ENCODE measurements around the gene B4GALNT2. TPM values are rescaled to one million over a fixed set of nuclear protein-coding genes. Genes with fewer than 3 reads are reported as not detected.
A peak's percentile ranks its signal among the peaks of the same experiment; 100 is the strongest.

The B4GALNT2 gene
- total and polyA plus RNA-seq, 2 experiments from 2014 or later = not detected

DNA sequence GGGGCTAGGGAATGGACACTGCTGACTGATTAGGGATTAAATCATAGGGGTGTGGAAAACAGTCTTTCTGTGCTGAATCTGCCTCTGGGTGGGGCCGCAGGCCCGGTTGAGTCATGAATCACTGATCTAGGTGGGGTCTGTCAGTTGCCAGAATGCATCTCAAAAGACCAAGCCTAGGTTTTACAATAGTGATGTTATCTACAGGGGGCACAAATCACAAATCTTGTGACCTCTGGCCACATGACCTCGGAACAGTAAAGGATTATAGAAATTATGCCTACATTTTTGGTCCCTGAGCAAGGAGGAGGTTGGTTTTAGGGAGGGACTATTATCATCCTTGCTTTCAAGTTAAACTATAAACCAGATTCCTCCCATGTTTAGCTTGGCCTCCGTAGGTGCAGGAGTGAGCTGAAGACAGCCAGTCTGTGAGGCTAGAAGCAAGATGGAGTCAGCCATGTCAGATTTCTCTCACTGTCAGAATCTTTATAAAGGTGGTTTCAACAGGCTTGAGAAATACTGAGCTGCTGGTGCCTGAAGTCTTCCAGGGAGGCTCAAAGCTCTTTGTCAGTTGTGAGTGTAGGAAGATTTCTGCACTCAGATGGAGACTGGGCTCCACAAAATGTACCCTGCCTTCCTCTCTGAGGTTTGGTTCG lies 64.9 kb downstream of the B4GALNT2 start:
- peak; percentile 30 for DNase-seq
- H3K9me3 ChIP-seq (ENCODE audit: low read depth) = no peaks in the 10 kb centered on the region
- no peak overlapping the region for H3K4me2 ChIP-seq (ENCODE audit: unreplicated experiment)
- H2AFZ ChIP-seq = peak overlapping the region; percentile 39; the same call in 1 of the 2 replicates
- H3K9me2 ChIP-seq (ENCODE audit: insufficient read depth) = no peaks in the 10 kb centered on the region
- no peaks in the 10 kb centered on the region for H4K20me1 ChIP-seq (ENCODE audit: insufficient read depth)
- no peaks in the 10 kb centered on the region for H3K27me3 ChIP-seq (replicated peaks; ENCODE audit: insufficient read depth)
- in situ Hi-C loops (cut with MboI) = no loop called here
- no peaks in the 10 kb centered on the region for H3K36me3 ChIP-seq (ENCODE audit: low read depth)
- H3K27ac ChIP-seq = no peak overlapping the region
- H3K79me2 ChIP-seq (ENCODE audit: insufficient read depth) = no peaks in the 10 kb centered on the region
- H3K4me1 ChIP-seq (ENCODE audit: insufficient read depth) = no peaks in the 10 kb centered on the region
- H3K9ac ChIP-seq = no peak overlapping the region
- TF ChIP-seq EZH2 (IDR thresholded peaks at IDR 0.05; ENCODE audit: insufficient read depth, poor library complexity, severe bottlenecking) (no peak), EZH2phosphoT487 (IDR thresholded peaks at IDR 0.05; ENCODE audit: insufficient read depth, low read depth) (no peak)
- H3K4me3 ChIP-seq = no peak overlapping the region
- WGBS, 2 experiments (ENCODE audit: low coverage in 1 of 2, low lambda C conversion rate in 2 of 2, missing lambda C conversion rate in 2 of 2) = 13 to 24% methylated on average over 5 of the region's 5 CpGs
- H3F3A ChIP-seq (ENCODE audit: insufficient read depth) = no peaks in the 10 kb centered on the region

DNA sequence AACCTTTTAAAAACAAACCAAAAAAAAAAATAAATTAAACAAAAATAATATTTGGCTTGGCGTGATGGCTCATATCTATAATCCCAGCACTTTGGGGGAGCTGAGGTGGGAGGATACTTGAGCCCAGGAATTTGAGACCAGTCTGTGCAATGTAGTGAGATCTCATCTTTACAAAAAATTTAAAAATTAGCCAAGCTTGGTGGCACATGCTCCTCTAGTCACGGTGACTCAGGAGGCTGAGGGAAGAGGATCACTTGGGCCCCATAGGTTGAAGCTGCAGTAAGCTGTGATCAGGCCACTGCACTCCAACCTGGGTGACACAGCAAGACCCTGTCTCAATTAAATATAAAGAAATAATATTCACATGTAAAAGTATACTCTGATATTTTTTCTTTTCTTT lies 65.6 kb downstream of the B4GALNT2 start:
- H3K9me3 ChIP-seq (ENCODE audit: low read depth) = no peaks in the 10 kb centered on the region
- no peaks in the 10 kb centered on the region; the same call in 1 of the 2 replicates for H3K27me3 ChIP-seq (replicated peaks; ENCODE audit: insufficient read depth)
- no peaks in the 10 kb centered on the region for H3K79me2 ChIP-seq (ENCODE audit: insufficient read depth)
- TF ChIP-seq EZH2 (IDR thresholded peaks at IDR 0.05; ENCODE audit: insufficient read depth, poor library complexity, severe bottlenecking) (no peak), EZH2phosphoT487 (IDR thresholded peaks at IDR 0.05; ENCODE audit: insufficient read depth, low read depth) (no peak)
- H3K4me2 ChIP-seq (ENCODE audit: unreplicated experiment) = no peak overlapping the region
- no peaks in the 10 kb centered on the region for H3F3A ChIP-seq (ENCODE audit: insufficient read depth)
- no peak for DNase-seq
- H3K4me3 ChIP-seq = no peak overlapping the region
- no peaks in the 10 kb centered on the region for H3K36me3 ChIP-seq (ENCODE audit: low read depth)
- H4K20me1 ChIP-seq (ENCODE audit: insufficient read depth) = no peaks in the 10 kb centered on the region
- 59 to 68% methylated on average over 2 of the region's 2 CpGs for WGBS, 2 experiments (ENCODE audit: low coverage in 1 of 2, low lambda C conversion rate in 2 of 2, missing lambda C conversion rate in 2 of 2)
- no peaks in the 10 kb centered on the region for H3K9me2 ChIP-seq (ENCODE audit: insufficient read depth)
- no peak overlapping the region for H2AFZ ChIP-seq
- H3K27ac ChIP-seq = no peak overlapping the region
- in situ Hi-C loops (cut with MboI) = no loop called here
- no peaks in the 10 kb centered on the region for H3K4me1 ChIP-seq (ENCODE audit: insufficient read depth)
- H3K9ac ChIP-seq = no peak overlapping the region

DNA sequence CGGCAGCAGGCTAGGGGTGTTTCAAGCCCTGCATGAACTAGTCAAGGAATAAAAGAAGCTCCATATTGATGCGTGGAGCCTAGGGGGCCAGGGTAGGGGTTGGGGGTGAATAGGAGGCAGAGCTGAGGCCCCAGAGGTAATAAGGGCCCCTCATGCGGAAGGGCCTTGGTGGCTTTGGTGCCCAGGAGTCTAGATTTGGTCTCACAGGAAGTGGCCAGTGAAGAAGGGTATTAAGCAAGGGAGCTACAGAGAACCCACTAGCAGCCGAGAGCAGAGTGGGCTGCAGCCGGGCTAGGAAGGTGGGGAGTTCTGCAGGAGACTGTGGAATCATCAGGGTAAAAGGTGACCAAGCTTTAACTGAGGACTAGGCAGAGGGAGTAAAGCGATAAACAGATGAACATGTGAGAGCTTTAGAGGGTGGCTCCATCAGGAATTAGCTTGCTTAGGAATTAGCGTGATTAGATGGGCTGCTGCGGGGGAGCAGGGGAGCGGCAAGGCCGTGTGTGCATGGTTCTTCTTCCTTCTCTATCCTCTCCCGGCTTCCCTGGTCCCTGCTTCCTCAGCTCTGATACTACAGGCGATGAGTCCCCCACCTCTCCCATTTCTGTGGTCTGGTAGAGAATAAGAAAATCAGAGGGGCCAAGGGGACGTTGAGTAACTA lies 68.0 kb downstream of the B4GALNT2 start:
- TF ChIP-seq EZH2 (IDR thresholded peaks at IDR 0.05; ENCODE audit: insufficient read depth, poor library complexity, severe bottlenecking) = no peak
- TF ChIP-seq EZH2phosphoT487 (IDR thresholded peaks at IDR 0.05; ENCODE audit: insufficient read depth, low read depth) = no peak
- WGBS, 2 experiments (ENCODE audit: low coverage in 1 of 2, low lambda C conversion rate in 2 of 2, missing lambda C conversion rate in 2 of 2) = 79 to 85% methylated on average over 12 to 13 of the region's 13 CpGs
- H3K36me3 ChIP-seq (ENCODE audit: low read depth) = no peaks in the 10 kb centered on the region
- H3K79me2 ChIP-seq (ENCODE audit: insufficient read depth) = no peaks in the 10 kb centered on the region
- H2AFZ ChIP-seq = no peak overlapping the region
- H3K27ac ChIP-seq = no peak overlapping the region
- H3K9me3 ChIP-seq (ENCODE audit: low read depth) = no peaks in the 10 kb centered on the region
- in situ Hi-C loops (cut with MboI) = no loop called here
- no peaks in the 10 kb centered on the region for H3K9me2 ChIP-seq (ENCODE audit: insufficient read depth)
- no peaks in the 10 kb centered on the region for H4K20me1 ChIP-seq (ENCODE audit: insufficient read depth)
- no peaks in the 10 kb centered on the region for H3F3A ChIP-seq (ENCODE audit: insufficient read depth)
- H3K9ac ChIP-seq = no peak overlapping the region
- no peak overlapping the region for H3K4me3 ChIP-seq
- H3K27me3 ChIP-seq (replicated peaks; ENCODE audit: insufficient read depth) = peaks cover 4% of the 10 kb centered on the region; the same call in 1 of the 2 replicates
- H3K4me1 ChIP-seq (ENCODE audit: insufficient read depth) = no peaks in the 10 kb centered on the region
- no peak overlapping the region for H3K4me2 ChIP-seq (ENCODE audit: unreplicated experiment)
- no peak for DNase-seq

DNA sequence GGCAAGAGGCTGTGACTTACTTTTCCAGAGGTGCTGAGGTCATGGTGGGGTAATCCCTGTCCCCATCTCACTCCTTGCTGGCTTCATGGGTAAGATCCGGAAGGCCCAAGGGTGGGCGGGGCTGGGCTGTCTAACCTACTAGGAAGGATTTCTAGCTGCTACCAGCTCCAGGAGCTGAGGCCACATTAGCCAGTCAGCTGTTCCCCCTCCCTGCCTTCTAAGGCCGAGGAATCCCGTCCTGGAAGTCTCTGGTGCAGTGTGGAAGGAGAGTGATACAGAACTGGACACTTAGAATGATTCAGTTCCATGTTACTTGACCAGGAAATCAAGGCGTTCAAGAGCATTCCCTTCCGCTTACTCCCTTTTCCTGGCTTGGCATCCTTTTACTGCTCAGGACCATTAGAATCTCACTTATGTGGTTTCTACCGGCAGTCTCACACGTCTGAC lies 68.9 kb downstream of the B4GALNT2 start:
- TF ChIP-seq EZH2phosphoT487 (IDR thresholded peaks at IDR 0.05; ENCODE audit: insufficient read depth, low read depth) = no peak
- Histone ChIP-seq H3K4me1 (ENCODE audit: insufficient read depth) (no peaks in the 10 kb centered on the region), H3K9me3 (ENCODE audit: low read depth) (no peaks in the 10 kb centered on the region), H3K27ac (no peak overlapping the region), H3K9me2 (ENCODE audit: insufficient read depth) (no peaks in the 10 kb centered on the region), H3K27me3 (replicated peaks; ENCODE audit: insufficient read depth) (peaks cover 11% of the 10 kb centered on the region), H3K9ac (no peak overlapping the region), H3K4me2 (ENCODE audit: unreplicated experiment) (no peak overlapping the region), H2AFZ (no peak overlapping the region), H3F3A (ENCODE audit: insufficient read depth) (no peaks in the 10 kb centered on the region), H3K36me3 (ENCODE audit: low read depth) (no peaks in the 10 kb centered on the region), H3K79me2 (ENCODE audit: insufficient read depth) (no peaks in the 10 kb centered on the region), H4K20me1 (ENCODE audit: insufficient read depth) (no peaks in the 10 kb centered on the region), H3K4me3 (no peak overlapping the region)
- in situ Hi-C loops (cut with MboI) = no loop called here
- DNase-seq = peak; percentile 67
- 52 to 57% methylated on average over 8 of the region's 8 CpGs for WGBS, 2 experiments (ENCODE audit: low coverage in 1 of 2, low lambda C conversion rate in 2 of 2, missing lambda C conversion rate in 2 of 2)
